ENCODE results near the gene SIPA1L3.

Gene SIPA1L3

DNA sequence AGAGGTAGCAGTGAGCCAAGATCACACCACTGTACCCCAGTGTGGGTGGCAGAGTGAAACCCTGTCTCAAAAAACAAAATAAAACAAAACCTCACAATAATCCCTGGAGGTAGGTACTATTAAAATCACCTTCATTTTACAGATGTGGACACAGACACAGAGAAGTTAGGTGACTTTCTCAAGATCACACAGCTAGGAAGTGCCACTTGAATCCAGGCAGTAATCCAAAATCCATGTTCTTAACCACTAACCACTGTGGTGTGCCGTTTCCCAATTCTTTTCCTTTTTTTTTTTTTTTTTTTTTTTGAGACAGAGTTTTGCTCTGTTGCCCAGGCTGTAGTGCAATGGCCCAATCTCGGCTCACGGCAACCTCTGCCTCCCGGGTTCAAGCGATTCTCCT lies 340.1 kb downstream of the SIPA1L3 start:
- H3K4me3 ChIP-seq (ENCODE audit: control insufficient read depth, low read depth, low read length), result no peak overlapping the region
- TF ChIP-seq, protein P1, sequence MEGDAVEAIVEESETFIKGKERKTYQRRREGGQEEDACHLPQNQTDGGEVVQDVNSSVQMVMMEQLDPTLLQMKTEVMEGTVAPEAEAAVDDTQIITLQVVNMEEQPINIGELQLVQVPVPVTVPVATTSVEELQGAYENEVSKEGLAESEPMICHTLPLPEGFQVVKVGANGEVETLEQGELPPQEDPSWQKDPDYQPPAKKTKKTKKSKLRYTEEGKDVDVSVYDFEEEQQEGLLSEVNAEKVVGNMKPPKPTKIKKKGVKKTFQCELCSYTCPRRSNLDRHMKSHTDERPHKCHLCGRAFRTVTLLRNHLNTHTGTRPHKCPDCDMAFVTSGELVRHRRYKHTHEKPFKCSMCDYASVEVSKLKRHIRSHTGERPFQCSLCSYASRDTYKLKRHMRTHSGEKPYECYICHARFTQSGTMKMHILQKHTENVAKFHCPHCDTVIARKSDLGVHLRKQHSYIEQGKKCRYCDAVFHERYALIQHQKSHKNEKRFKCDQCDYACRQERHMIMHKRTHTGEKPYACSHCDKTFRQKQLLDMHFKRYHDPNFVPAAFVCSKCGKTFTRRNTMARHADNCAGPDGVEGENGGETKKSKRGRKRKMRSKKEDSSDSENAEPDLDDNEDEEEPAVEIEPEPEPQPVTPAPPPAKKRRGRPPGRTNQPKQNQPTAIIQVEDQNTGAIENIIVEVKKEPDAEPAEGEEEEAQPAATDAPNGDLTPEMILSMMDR (IDR thresholded peaks at IDR 0.05; ENCODE audit: control insufficient read depth, insufficient read depth, low read depth, low read length, missing control alignments), result no peak
- no peak for DNase-seq (ENCODE audit: low read depth)

DNA sequence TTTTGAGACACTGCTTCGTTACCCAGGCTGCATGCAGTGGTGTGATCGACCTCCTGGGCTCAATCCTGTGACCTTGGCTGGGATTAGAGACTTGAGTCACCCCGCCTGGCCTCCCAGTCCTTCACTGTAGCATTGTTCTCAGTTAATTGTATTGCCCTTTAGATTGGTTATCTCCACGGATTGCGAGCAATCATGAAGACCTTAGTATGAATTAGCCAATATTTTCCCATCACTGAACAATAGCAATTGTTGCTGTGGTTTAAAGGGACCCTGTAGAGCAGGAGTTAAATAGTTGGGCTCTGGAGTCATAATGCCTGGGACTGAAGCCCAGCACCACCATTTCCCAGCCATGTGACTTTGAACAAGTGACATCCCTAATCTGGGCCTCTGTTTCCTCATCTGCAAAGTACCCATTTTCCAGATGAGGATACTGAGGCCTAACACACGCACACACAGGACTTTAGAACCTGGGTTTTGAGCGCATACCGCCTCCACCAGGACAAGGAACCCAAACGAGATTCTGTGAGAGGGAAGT lies 340.8 kb downstream of the SIPA1L3 start:
- no peak overlapping the region for H3K4me3 ChIP-seq (ENCODE audit: control insufficient read depth, low read depth, low read length)
- TF ChIP-seq, protein P1 (IDR thresholded peaks at IDR 0.05; ENCODE audit: control insufficient read depth, insufficient read depth, low read depth, low read length, missing control alignments), result no peak
- no peak for DNase-seq (ENCODE audit: low read depth)

DNA sequence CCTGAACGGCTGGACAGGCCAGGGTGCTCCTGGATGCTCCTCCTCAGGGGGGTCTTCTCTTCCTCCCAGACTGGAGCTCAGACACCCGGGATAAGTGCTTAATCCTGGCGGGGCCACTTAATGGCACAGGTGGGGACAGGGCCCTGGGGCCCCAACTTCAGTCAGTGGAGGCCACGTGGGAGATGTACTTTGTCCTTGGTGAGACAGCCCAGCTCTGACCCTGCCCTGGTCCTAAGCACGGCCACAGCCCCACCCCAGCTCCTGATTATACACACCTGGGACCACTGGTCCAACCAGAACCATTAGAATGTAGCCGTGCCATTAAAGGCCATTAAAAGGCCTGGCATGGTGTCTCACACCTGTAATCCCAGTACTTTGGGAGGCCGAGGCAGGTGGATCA lies 341.4 kb downstream of the SIPA1L3 start:
- H3K4me3 ChIP-seq (ENCODE audit: control insufficient read depth, low read depth, low read length), result no peak overlapping the region
- no peak for DNase-seq (ENCODE audit: low read depth)
- TF ChIP-seq, protein P1 (IDR thresholded peaks at IDR 0.05; ENCODE audit: control insufficient read depth, insufficient read depth, low read depth, low read length, missing control alignments), result no peak

DNA sequence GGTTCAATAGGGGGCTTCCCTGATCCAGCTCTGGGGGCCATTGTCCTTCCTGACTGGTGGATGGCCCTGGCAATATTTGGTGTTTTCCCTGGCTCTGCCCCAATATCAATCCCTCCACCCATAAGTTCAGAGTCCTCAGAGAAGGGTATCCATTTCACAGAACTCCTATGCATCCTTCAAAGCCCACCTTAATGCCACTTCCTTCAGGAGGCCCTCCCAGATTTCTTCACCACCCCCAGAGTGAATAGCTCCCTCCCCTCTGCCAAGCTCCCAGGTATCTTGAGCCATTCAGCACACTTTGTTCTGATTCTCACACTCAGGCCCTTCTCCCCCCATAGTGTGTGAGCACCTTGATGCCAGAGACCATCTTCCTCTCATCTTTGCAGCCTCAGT lies 343.4 kb downstream of the SIPA1L3 start:
- TF ChIP-seq, protein P1 (IDR thresholded peaks at IDR 0.05; ENCODE audit: control insufficient read depth, insufficient read depth, low read depth, low read length, missing control alignments), result no peak
- no peak for DNase-seq (ENCODE audit: low read depth)
- no peak overlapping the region for H3K4me3 ChIP-seq (ENCODE audit: control insufficient read depth, low read depth, low read length)

DNA sequence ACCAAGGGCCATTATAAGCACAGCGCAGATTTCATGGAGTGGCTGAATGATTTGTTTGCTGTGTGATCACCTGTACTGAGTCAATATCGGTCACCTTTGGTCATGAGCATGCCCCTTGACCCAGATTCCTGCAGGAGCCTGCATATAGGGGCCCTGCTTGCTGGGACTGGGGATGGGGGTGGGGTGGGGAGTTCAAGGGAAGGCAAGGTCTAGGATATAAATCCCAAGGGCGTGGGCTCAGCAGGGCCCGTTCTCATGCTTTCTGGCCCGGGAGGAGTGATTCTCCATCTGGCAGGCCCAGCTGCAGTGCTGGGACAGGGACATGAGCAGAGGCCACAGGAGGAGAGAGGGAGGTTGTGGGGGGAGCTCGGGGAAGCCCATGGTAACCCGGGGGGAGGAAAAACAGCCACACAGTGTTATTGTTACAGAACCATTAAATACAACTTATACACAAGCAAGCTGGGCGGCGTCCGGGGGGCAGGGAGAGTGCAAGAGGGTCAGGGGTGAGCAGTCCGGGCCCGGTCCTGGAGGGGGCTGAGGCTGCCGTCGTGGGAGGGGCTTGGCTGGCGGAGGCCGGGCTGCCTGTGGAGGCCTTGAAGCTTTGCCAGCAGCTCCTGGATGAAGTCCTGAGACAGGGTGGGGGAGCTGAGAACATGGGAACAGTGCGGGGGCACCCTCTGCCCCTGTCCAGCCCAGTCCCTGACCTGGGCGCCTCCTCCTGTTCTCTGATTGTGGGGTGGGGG lies 344.0 kb downstream of the SIPA1L3 start:
- TF ChIP-seq, protein P1 (IDR thresholded peaks at IDR 0.05; ENCODE audit: control insufficient read depth, insufficient read depth, low read depth, low read length, missing control alignments), result no peak
- H3K4me3 ChIP-seq (ENCODE audit: control insufficient read depth, low read depth, low read length), result no peak overlapping the region
- DNase-seq (ENCODE audit: low read depth), result no peak

DNA sequence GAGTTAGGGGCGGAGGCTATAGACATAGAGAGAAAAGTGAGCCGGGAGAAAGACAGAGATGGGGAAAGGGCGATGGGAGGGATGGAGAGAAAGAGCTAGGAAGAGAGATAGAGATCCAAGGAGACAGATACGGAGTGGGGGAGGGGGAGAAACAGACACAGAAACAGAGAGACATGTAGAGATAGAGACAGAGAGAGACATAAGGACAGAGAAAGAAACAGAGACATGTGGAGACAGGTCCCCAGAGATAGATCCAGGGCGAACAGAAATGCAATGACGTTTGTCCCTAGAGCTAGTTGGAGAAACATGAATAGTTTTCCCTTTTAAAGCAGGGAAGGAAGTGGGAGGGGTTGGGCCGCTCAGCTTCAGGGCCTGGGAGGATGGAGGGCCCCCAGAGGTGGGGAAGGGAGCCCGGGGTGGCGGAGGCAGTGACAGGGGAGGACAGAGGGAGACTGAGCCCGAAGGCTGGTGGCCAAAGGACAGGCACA lies 344.6 kb downstream of the SIPA1L3 start:
- TF ChIP-seq, protein P1 (IDR thresholded peaks at IDR 0.05; ENCODE audit: control insufficient read depth, insufficient read depth, low read depth, low read length, missing control alignments), result no peak
- DNase-seq (ENCODE audit: low read depth), result no peak
- H3K4me3 ChIP-seq (ENCODE audit: control insufficient read depth, low read depth, low read length), result no peak overlapping the region

Data from AG09309 (cell line).